MM.1S (cell line): ENCODE results near the gene IL1R1.

Experiments used
- EZH2 ChIP-seq: fragments of 300-600 bp; sonication (generic); optimal IDR thresholded peaks from 2 replicates; pipeline ENCODE3; 2017; ENCODE audit warnings: low read depth, mild to moderate bottlenecking, antibody characterized with exemption, low read length, mixed read lengths
- TF ChIP-seq, protein P1 (sequence below): fragments of 300-600 bp; sonication (generic); IDR thresholded peaks from 2 replicates; pipeline ENCODE4 v1.5.1; 2016; ENCODE audit warnings: antibody characterized with exemption, low read length, mixed read lengths

GRCh38 chr2:102166189-102166845, 23.8 kb downstream of the IL1R1 start:
- TF ChIP-seq, protein P1, sequence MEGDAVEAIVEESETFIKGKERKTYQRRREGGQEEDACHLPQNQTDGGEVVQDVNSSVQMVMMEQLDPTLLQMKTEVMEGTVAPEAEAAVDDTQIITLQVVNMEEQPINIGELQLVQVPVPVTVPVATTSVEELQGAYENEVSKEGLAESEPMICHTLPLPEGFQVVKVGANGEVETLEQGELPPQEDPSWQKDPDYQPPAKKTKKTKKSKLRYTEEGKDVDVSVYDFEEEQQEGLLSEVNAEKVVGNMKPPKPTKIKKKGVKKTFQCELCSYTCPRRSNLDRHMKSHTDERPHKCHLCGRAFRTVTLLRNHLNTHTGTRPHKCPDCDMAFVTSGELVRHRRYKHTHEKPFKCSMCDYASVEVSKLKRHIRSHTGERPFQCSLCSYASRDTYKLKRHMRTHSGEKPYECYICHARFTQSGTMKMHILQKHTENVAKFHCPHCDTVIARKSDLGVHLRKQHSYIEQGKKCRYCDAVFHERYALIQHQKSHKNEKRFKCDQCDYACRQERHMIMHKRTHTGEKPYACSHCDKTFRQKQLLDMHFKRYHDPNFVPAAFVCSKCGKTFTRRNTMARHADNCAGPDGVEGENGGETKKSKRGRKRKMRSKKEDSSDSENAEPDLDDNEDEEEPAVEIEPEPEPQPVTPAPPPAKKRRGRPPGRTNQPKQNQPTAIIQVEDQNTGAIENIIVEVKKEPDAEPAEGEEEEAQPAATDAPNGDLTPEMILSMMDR = no peak
- no peak for TF ChIP-seq EZH2
